Dendritic cell treated with granulocyte-macrophage colony-stimulating factor and Interleukin-4, amounts not matched to agents 40 ng/mL and 50 ng/mL, for 4 days (primary cell): ENCODE results near the gene VCL.
"Not testable (repeated sequence)": the region's sequence is repeated elsewhere in the genome, so short reads cannot be mapped to it uniquely, and the experiment has no call there.

Source experiments
- H3K27ac Mint-ChIP-seq: one replicate; pipeline ENCODE4 v1.8.0; 2022; ENCODE audit warnings: mild to moderate bottlenecking, mixed read lengths
- H3K27me3 Mint-ChIP-seq: one replicate; pipeline ENCODE4 v1.8.0; 2022; ENCODE audit warnings: mild to moderate bottlenecking, mixed read lengths
- H3K36me3 Mint-ChIP-seq: one replicate; pipeline ENCODE4 v1.8.0; 2022; ENCODE audit warnings: low read depth, mixed read lengths
- H3K4me1 Mint-ChIP-seq: one replicate; pipeline ENCODE4 v1.8.0; 2022; ENCODE audit warnings: low read depth, mixed read lengths
- H3K4me3 Mint-ChIP-seq: one replicate; pipeline ENCODE4 v1.8.0; 2022; ENCODE audit warnings: mild to moderate bottlenecking, moderate library complexity, mixed read lengths
- H3K9me3 Mint-ChIP-seq: one replicate; pipeline ENCODE4 v1.8.0; 2022; ENCODE audit warnings: mixed read lengths
- intact Hi-C: fragments of 100-400 bp; cut with micrococcal nuclease; formaldehyde crosslinking; loops from one replicate; pipeline ENCODE4 v1.15.0; 2022

VCL gene

GRCh38 chr10:74006269-74006668 lies 8.4 kb downstream of the VCL start:
- intact Hi-C loops = loop anchor here (10.0 kb wide), 1 partner anchor 49 kb away; no protein-coding TSS in a partner anchor
- Mint-ChIP-seq H3K4me3 (no peak overlapping the region), H3K9me3 (no peaks in the 10 kb centered on the region), H3K27ac (no peak overlapping the region), H3K27me3 (no peaks in the 10 kb centered on the region), H3K4me1 (peaks cover 47% of the 10 kb centered on the region), H3K36me3 (peaks cover 67% of the 10 kb centered on the region)

- Mint-ChIP-seq H3K27me3 (no peaks in the 10 kb centered on the region), H3K4me3 (no peak overlapping the region), H3K36me3 (peaks cover 52% of the 10 kb centered on the region), H3K27ac (no peak overlapping the region), H3K9me3 (no peaks in the 10 kb centered on the region), H3K4me1 (peaks cover 49% of the 10 kb centered on the region)
- intact Hi-C loops = loop anchor here (10.0 kb wide), 1 partner anchor 47 kb away; no protein-coding TSS in a partner anchor
These were observed 10.4 kb downstream of the VCL start for GRCh38 chr10:74008212-74008731.

GRCh38 chr10:74011017-74011416 lies 13.1 kb downstream of the VCL start:
- H3K27me3 Mint-ChIP-seq = no peaks in the 10 kb centered on the region
- intact Hi-C loops = no loop called here
- H3K4me1 Mint-ChIP-seq = peaks cover 44% of the 10 kb centered on the region
- no peaks in the 10 kb centered on the region for H3K9me3 Mint-ChIP-seq
- peak overlapping the region; percentile 13 for H3K4me3 Mint-ChIP-seq
- peaks cover 44% of the 10 kb centered on the region for H3K36me3 Mint-ChIP-seq
- no peak overlapping the region for H3K27ac Mint-ChIP-seq

- peaks cover 52% of the 10 kb centered on the region for H3K36me3 Mint-ChIP-seq
- peak overlapping the region; percentile 21 for H3K27ac Mint-ChIP-seq
- intact Hi-C loops = no loop called here
- H3K4me3 Mint-ChIP-seq = no peak overlapping the region
- H3K9me3 Mint-ChIP-seq = no peaks in the 10 kb centered on the region
- peaks cover 49% of the 10 kb centered on the region for H3K4me1 Mint-ChIP-seq
- no peaks in the 10 kb centered on the region for H3K27me3 Mint-ChIP-seq
These were observed 13.9 kb downstream of the VCL start for GRCh38 chr10:74011770-74012169.

- H3K9me3 Mint-ChIP-seq = no peaks in the 10 kb centered on the region
- H3K27me3 Mint-ChIP-seq = no peaks in the 10 kb centered on the region
- H3K4me1 Mint-ChIP-seq = peaks cover 54% of the 10 kb centered on the region
- intact Hi-C loops = no loop called here
- H3K27ac Mint-ChIP-seq = peak overlapping the region; percentile 21
- peaks cover 52% of the 10 kb centered on the region for H3K36me3 Mint-ChIP-seq
- no peak overlapping the region for H3K4me3 Mint-ChIP-seq
These were observed 14.6 kb downstream of the VCL start for GRCh38 chr10:74012480-74012879.

GRCh38 chr10:74013004-74013403 lies 15.1 kb downstream of the VCL start:
- Mint-ChIP-seq H3K27ac (peak overlapping the region; percentile 21), H3K4me1 (peaks cover 59% of the 10 kb centered on the region), H3K4me3 (no peak overlapping the region), H3K27me3 (no peaks in the 10 kb centered on the region), H3K36me3 (peaks cover 53% of the 10 kb centered on the region), H3K9me3 (no peaks in the 10 kb centered on the region)
- intact Hi-C loops = no loop called here

- H3K4me3 Mint-ChIP-seq, H3K27me3 Mint-ChIP-seq, H3K9me3 Mint-ChIP-seq, H3K27ac Mint-ChIP-seq, intact Hi-C loops: not testable (repeated sequence)
- Mint-ChIP-seq H3K36me3 (peaks cover 57% of the 10 kb centered on the region), H3K4me1 (peaks cover 75% of the 10 kb centered on the region)
These were observed 16.7 kb downstream of the VCL start for GRCh38 chr10:74014574-74014973.

GRCh38 chr10:74018241-74018640 lies 20.3 kb downstream of the VCL start:
- Mint-ChIP-seq H3K4me3 (no peak overlapping the region), H3K36me3 (peaks cover 65% of the 10 kb centered on the region), H3K4me1 (peaks cover 63% of the 10 kb centered on the region), H3K9me3 (no peaks in the 10 kb centered on the region), H3K27ac (no peak overlapping the region), H3K27me3 (no peaks in the 10 kb centered on the region)
- intact Hi-C loops = no loop called here

- intact Hi-C loops = no loop called here
- no peaks in the 10 kb centered on the region for H3K27me3 Mint-ChIP-seq
- H3K4me3 Mint-ChIP-seq = peak overlapping the region; percentile 10
- H3K9me3 Mint-ChIP-seq = no peaks in the 10 kb centered on the region
- peaks cover 67% of the 10 kb centered on the region for H3K36me3 Mint-ChIP-seq
- peak overlapping the region; percentile 64 for H3K27ac Mint-ChIP-seq
- H3K4me1 Mint-ChIP-seq = peaks cover 66% of the 10 kb centered on the region
These were observed 23.5 kb downstream of the VCL start for GRCh38 chr10:74021248-74022055.

- H3K4me3 Mint-ChIP-seq = no peak overlapping the region
- no peak overlapping the region for H3K27ac Mint-ChIP-seq
- peaks cover 64% of the 10 kb centered on the region for H3K36me3 Mint-ChIP-seq
- intact Hi-C loops = no loop called here
- no peaks in the 10 kb centered on the region for H3K9me3 Mint-ChIP-seq
- H3K4me1 Mint-ChIP-seq = peaks cover 63% of the 10 kb centered on the region
- H3K27me3 Mint-ChIP-seq = no peaks in the 10 kb centered on the region
These were observed 25.2 kb downstream of the VCL start for GRCh38 chr10:74022926-74023629.

- Mint-ChIP-seq H3K27ac (no peak overlapping the region), H3K4me1 (peaks cover 53% of the 10 kb centered on the region), H3K27me3 (no peaks in the 10 kb centered on the region), H3K9me3 (no peaks in the 10 kb centered on the region), H3K36me3 (peaks cover 61% of the 10 kb centered on the region), H3K4me3 (no peak overlapping the region)
- intact Hi-C loops = no loop called here
These were observed 26.7 kb downstream of the VCL start for GRCh38 chr10:74024600-74024999.

GRCh38 chr10:74025380-74025978 lies 27.6 kb downstream of the VCL start:
- Mint-ChIP-seq H3K27ac (no peak overlapping the region), H3K4me3 (no peak overlapping the region), H3K9me3 (no peaks in the 10 kb centered on the region), H3K36me3 (peaks cover 64% of the 10 kb centered on the region), H3K27me3 (no peaks in the 10 kb centered on the region), H3K4me1 (peaks cover 47% of the 10 kb centered on the region)
- intact Hi-C loops = loop anchor here (5.0 kb wide), 1 partner anchor 37 kb away; no protein-coding TSS in a partner anchor

- intact Hi-C loops = loop anchor here (5.0 kb wide), 1 partner anchor 36 kb away; no protein-coding TSS in a partner anchor
- peaks cover 44% of the 10 kb centered on the region for H3K4me1 Mint-ChIP-seq
- H3K27me3 Mint-ChIP-seq = no peaks in the 10 kb centered on the region
- no peak overlapping the region for H3K4me3 Mint-ChIP-seq
- H3K27ac Mint-ChIP-seq = no peak overlapping the region
- peaks cover 65% of the 10 kb centered on the region for H3K36me3 Mint-ChIP-seq
- H3K9me3 Mint-ChIP-seq = no peaks in the 10 kb centered on the region
These were observed 28.6 kb downstream of the VCL start for GRCh38 chr10:74026428-74027015.
